ENCODE data around the gene CHD3.
A peak's percentile ranks its signal among the peaks of the same experiment; 100 is the strongest.

Gene CHD3

GRCh38 chr17:7894226-7894625 lies 5.6 kb downstream of the CHD3 start:
- CTCF ChIA-PET = interaction anchor here (0.7 kb wide), 1 partner anchor 59 kb away, joined by 3 read pairs; no protein-coding TSS in a partner anchor
- Histone ChIP-seq H3K36me3 (ENCODE audit: control insufficient read depth in 2 of 2, insufficient read depth in 1 of 2, low read length in 2 of 2) (peaks cover 69 to 85% of the 10 kb centered on the region in 2 experiments), H3K4me3 (ENCODE audit: low read depth, low read length) (no peak overlapping the region)

GRCh38 chr17:7894866-7895265 lies 6.3 kb downstream of the CHD3 start:
- H3K27ac ChIP-seq (ENCODE audit: extremely low read depth, low read depth, low read length) = no peak overlapping the region
- H3K4me3 ChIP-seq (ENCODE audit: low read depth, low read length) = no peak overlapping the region
- ChIA-PET CTCF (interaction anchor here (0.7 to 6.8 kb wide), 3 partner anchors 32 to 70 kb away, joined by 3 to 94 read pairs (median 3); no protein-coding TSS in a partner anchor), POLR2A (interaction anchor here (0.6 kb wide), 1 partner anchor 65 kb away, joined by 5 read pairs; no protein-coding TSS in a partner anchor)
- TF ChIP-seq ZNF701 (tag by site-specific recombination; IDR thresholded peaks at IDR 0.05) (no peak), ZNF513 (tag by site-specific recombination; IDR thresholded peaks at IDR 0.05) (peak; percentile 47; the same call in 1 of the 2 replicates)
- no peaks in the 10 kb centered on the region for H3K9me3 ChIP-seq (ENCODE audit: control insufficient read depth, insufficient read depth, low read depth, low read length)
- no peaks in the 10 kb centered on the region for H3K4me1 ChIP-seq (ENCODE audit: control insufficient read depth, insufficient read depth, low read length)
- peaks cover 75 to 86% of the 10 kb centered on the region in 2 experiments for H3K36me3 ChIP-seq (ENCODE audit: control insufficient read depth in 2 of 2, insufficient read depth in 1 of 2, low read length in 2 of 2)

More at GRCh38 chr17:7894226-7894625, 5.6 kb downstream of the CHD3 start:
- Histone ChIP-seq H3K27ac (ENCODE audit: extremely low read depth, low read depth, low read length) (no peak overlapping the region), H3K4me1 (ENCODE audit: control insufficient read depth, insufficient read depth, low read length) (peaks cover 5% of the 10 kb centered on the region), H3K9me3 (ENCODE audit: control insufficient read depth, insufficient read depth, low read depth, low read length) (no peaks in the 10 kb centered on the region)
- TF ChIP-seq ZNF624 (tag by site-specific recombination; IDR thresholded peaks at IDR 0.05) (no peak), ZBTB11 (tag by site-specific recombination; conservative IDR thresholded peaks at IDR 0.05; ENCODE audit: low read depth) (0 out of 2 replicates have a peak, but pooled peaks have one; percentile 14)
- POLR2A ChIA-PET = no interaction called here

GRCh38 chr17:7897090-7897489 lies 8.5 kb downstream of the CHD3 start:
- Histone ChIP-seq H3K36me3 (ENCODE audit: control insufficient read depth in 2 of 2, insufficient read depth in 1 of 2, low read length in 2 of 2) (peaks cover 72 to 86% of the 10 kb centered on the region in 2 experiments), H3K9me3 (ENCODE audit: control insufficient read depth, insufficient read depth, low read depth, low read length) (no peaks in the 10 kb centered on the region), H3K4me3 (ENCODE audit: low read depth, low read length) (no peak overlapping the region), H3K4me1 (ENCODE audit: control insufficient read depth, insufficient read depth, low read length) (no peaks in the 10 kb centered on the region), H3K27ac (ENCODE audit: extremely low read depth, low read depth, low read length) (no peak overlapping the region)
- ChIA-PET POLR2A (no interaction called here), CTCF (interaction anchor here (0.7 to 6.8 kb wide), 13 partner anchors 11 to 154 kb away, joined by 3 to 94 read pairs (median 7); no protein-coding TSS in a partner anchor)
- TF ChIP-seq ZNF398 (tag by site-specific recombination; IDR thresholded peaks at IDR 0.05) (no peak), ZNF548 (tag by site-specific recombination; IDR thresholded peaks at IDR 0.05) (no peak), ZNF140 (tag by site-specific recombination; IDR thresholded peaks at IDR 0.05) (no peak), ZNF2 (tag by site-specific recombination; IDR thresholded peaks at IDR 0.05) (no peak), ZNF521 (tag by site-specific recombination; IDR thresholded peaks at IDR 0.05) (no peak), ZNF660 (tag by site-specific recombination; IDR thresholded peaks at IDR 0.05) (no peak), ZNF280C (tag by site-specific recombination; IDR thresholded peaks at IDR 0.05) (no peak), ZNF610 (tag by site-specific recombination; IDR thresholded peaks at IDR 0.05; ENCODE audit: borderline replicate concordance) (no peak), SETDB1 (IDR thresholded peaks at IDR 0.05; ENCODE audit: insufficient read length, low read length) (no peak), ZNF354C (tag by site-specific recombination; IDR thresholded peaks at IDR 0.05; ENCODE audit: borderline replicate concordance, low read depth) (no peak), ZNF658 (tag by site-specific recombination; IDR thresholded peaks at IDR 0.05) (no peak), ZNF626 (tag by site-specific recombination; IDR thresholded peaks at IDR 0.05) (no peak), ZFHX2 (tag by site-specific recombination; conservative IDR thresholded peaks at IDR 0.05) (no peak)
